Aorta (tissue), 5 donors: ENCODE results near the gene OPRPN. TPM values are rescaled to one million over a fixed set of nuclear protein-coding genes. Genes with fewer than 3 reads are reported as not detected.

Experiments
- ATAC-seq: fragments of 200-7000 bp; cut with Tn5 transposase; one replicate; pipeline ENCODE4 v1.9.1; 2022; ENCODE audit warnings: moderate library complexity; ENCODE audit not compliant: low FRiP score
- DNase-seq, 2 donors: peaks; one replicate each; pipeline ENCODE4 v3.0.0-alpha.2; 2020
- H3K27ac ChIP-seq, 2 donors: one replicate each; pipeline ENCODE4 v1.5.1; 2013; ENCODE audit warnings: low read length in 2 of 2, mild to moderate bottlenecking in 2 of 2, moderate library complexity in 2 of 2, control low read depth in 1 of 2, inconsistent platforms in 1 of 2, low read depth in 1 of 2
- H3K27me3 ChIP-seq, 2 donors: one replicate each; pipeline ENCODE4 v1.6.1; 2013; ENCODE audit warnings: control low read depth in 1 of 2, low read length in 1 of 2, mild to moderate bottlenecking in 1 of 2, moderate library complexity in 1 of 2; ENCODE audit not compliant: insufficient read depth in 2 of 2, control insufficient read depth in 1 of 2
- H3K36me3 ChIP-seq, 2 donors: one replicate each; pipeline ENCODE4 v1.6.1; 2013; ENCODE audit warnings: control low read depth in 1 of 2, low read length in 1 of 2, mild to moderate bottlenecking in 1 of 2; ENCODE audit not compliant: insufficient read depth in 2 of 2, control insufficient read depth in 1 of 2
- H3K4me1 ChIP-seq, 2 donors: one replicate each; pipeline ENCODE4 v1.6.1; 2013; ENCODE audit warnings: low read length in 2 of 2, control low read depth in 1 of 2, mild to moderate bottlenecking in 1 of 2, moderate library complexity in 1 of 2; ENCODE audit not compliant: insufficient read depth in 2 of 2, control insufficient read depth in 1 of 2
- H3K4me3 ChIP-seq, 2 donors: one replicate each; pipeline ENCODE4 v1.5.1; 2013; ENCODE audit warnings: low read length in 2 of 2, control low read depth in 1 of 2, mild to moderate bottlenecking in 1 of 2
- H3K9me3 ChIP-seq: one replicate; pipeline ENCODE4 v1.6.1; 2013; ENCODE audit warnings: mild to moderate bottlenecking, low read length; ENCODE audit not compliant: control insufficient read depth
- WGBS, 2 donors: extraction: QIAGEN DNeasy Blood & Tissue Kit; methylation state at CpG; one replicate each; pipeline ENCODE4 v1.1.7; 2013; 5-methylcytosine and 5-hydroxymethylcytosine counted together
- intact Hi-C, 2 donors: fragments of 100-400 bp; cut with DNase I; formaldehyde crosslinking; loops; one replicate each; pipeline versions ENCODE4 v1.14.2 to v1.15.0; 2022
- polyA plus RNA-seq, 2 donors: library from polyadenylated mRNA; stranded (reverse); fragments of 200-250 nt; gene quantifications; one replicate each; pipeline ENCODE4 v1.2.3, GENCODE V29; 2013
- total RNA-seq, 2 donors: library from RNA; stranded (reverse); fragmentation: NEBNext Ultra II Directional; extraction: Animal tissue kit (Norgen Biotek cat#: 25700); gene quantifications; one replicate each; pipeline ENCODE4 v1.2.1, GENCODE V29; 2021
- donor health status: healthy with polysubstance abuse.
- donor health status: Bipolar disorder and iron deficiency.
- donor health status: DM: no; HTN: no; CAD: no.
- donor health status: DM: no; HTN: no; CAD: no.
- donor health status: DM: yes; HTN: yes; CAD: no.

OPRPN gene
- total and polyA plus RNA-seq, 4 donors: not detected

- intact Hi-C loops: no loop called here
- ATAC-seq: no peak
Observed at GRCh38 chr4:70442474-70442873, 44.7 kb downstream of the OPRPN start.

GRCh38 chr4:70443329-70443728 lies 45.6 kb downstream of the OPRPN start:
- intact Hi-C loops: no loop called here
- 44 to 50% methylated on average over 5 of the region's 5 CpGs for WGBS, 2 donors
- Histone ChIP-seq H3K9me3 (no peaks in the 10 kb centered on the region), H3K27me3 (no peaks in the 10 kb centered on the region), H3K27ac (no peak overlapping the region), H3K36me3 (no peaks in the 10 kb centered on the region), H3K4me3 (no peak overlapping the region), H3K4me1 (no peaks in the 10 kb centered on the region)
- ATAC-seq: no peak
- no peak for DNase-seq

More at GRCh38 chr4:70442474-70442873, 44.7 kb downstream of the OPRPN start:
- no peak overlapping the region for H3K27ac ChIP-seq
- H3K9me3 ChIP-seq: no peaks in the 10 kb centered on the region
- H3K27me3 ChIP-seq: no peaks in the 10 kb centered on the region
- no peak overlapping the region for H3K4me3 ChIP-seq
- no peaks in the 10 kb centered on the region for H3K4me1 ChIP-seq
- no peak for DNase-seq
- no peaks in the 10 kb centered on the region for H3K36me3 ChIP-seq

- Histone ChIP-seq H3K27me3 (no peaks in the 10 kb centered on the region), H3K27ac (no peak overlapping the region), H3K4me3 (no peak overlapping the region), H3K36me3 (no peaks in the 10 kb centered on the region), H3K9me3 (peaks cover 2% of the 10 kb centered on the region), H3K4me1 (no peaks in the 10 kb centered on the region)
- DNase-seq (no peak), ATAC-seq (no peak)
- intact Hi-C loops: no loop called here
- WGBS, 2 donors: 87 to 90% methylated on average over 3 of the region's 3 CpGs
Observed at GRCh38 chr4:70449220-70449619, 51.5 kb downstream of the OPRPN start.

GRCh38 chr4:70452946-70453345 lies 55.2 kb downstream of the OPRPN start:
- H3K27ac ChIP-seq: no peak overlapping the region
- no peak for ATAC-seq

More at GRCh38 chr4:70452946-70453345, 55.2 kb downstream of the OPRPN start:
- intact Hi-C loops: no loop called here
- Histone ChIP-seq H3K27me3 (no peaks in the 10 kb centered on the region), H3K4me1 (no peaks in the 10 kb centered on the region), H3K4me3 (no peak overlapping the region), H3K9me3 (peaks cover 2% of the 10 kb centered on the region), H3K36me3 (no peaks in the 10 kb centered on the region)
- DNase-seq: no peak
- WGBS, 2 donors: 31 to 41% methylated on average over 1 of the region's 1 CpG

Other genes starting within 250 kb of the OPRPN start
- gene PRR27, start 243.7 kb upstream of the OPRPN start, total RNA-seq: not detected
- not detected for gene PRR27, start 243.7 kb upstream of the OPRPN start, polyA plus RNA-seq
- not detected for gene ODAM, start 202.2 kb upstream of the OPRPN start, total RNA-seq
- gene ODAM, start 202.2 kb upstream of the OPRPN start, polyA plus RNA-seq: not detected
- not detected for gene FDCSP, start 171.8 kb upstream of the OPRPN start, total RNA-seq
- gene FDCSP, start 171.8 kb upstream of the OPRPN start, polyA plus RNA-seq: not detected
- not detected for gene CSN3, start 155.3 kb upstream of the OPRPN start, total RNA-seq
- gene CSN3, start 155.3 kb upstream of the OPRPN start, polyA plus RNA-seq: not detected
- not detected for gene CABS1, start 63.0 kb upstream of the OPRPN start, total RNA-seq
- gene CABS1, start 63.0 kb upstream of the OPRPN start, polyA plus RNA-seq: under 1 TPM in 1 of 2 donors, not detected in 1; 0.05 TPM
- not detected for gene SMR3A, start 37.2 kb upstream of the OPRPN start, total RNA-seq
- not detected for gene SMR3A, start 37.2 kb upstream of the OPRPN start, polyA plus RNA-seq
- gene SMR3B, start 14.8 kb upstream of the OPRPN start, total RNA-seq: not detected
- not detected for gene SMR3B, start 14.8 kb upstream of the OPRPN start, polyA plus RNA-seq
- gene MUC7, start 74.3 kb downstream of the OPRPN start, total RNA-seq: not detected
- not detected for gene MUC7, start 74.3 kb downstream of the OPRPN start, polyA plus RNA-seq
- not detected for gene AMTN, start 120.6 kb downstream of the OPRPN start, total RNA-seq
- not detected for gene AMTN, start 120.6 kb downstream of the OPRPN start, polyA plus RNA-seq
- not detected for gene AMBN, start 194.3 kb downstream of the OPRPN start, total RNA-seq
- not detected for gene AMBN, start 194.3 kb downstream of the OPRPN start, polyA plus RNA-seq
- under 1 TPM in 1 of 2 donors, not detected in 1; 0.19 TPM for gene ENAM, start 230.8 kb downstream of the OPRPN start, total RNA-seq
- gene ENAM, start 230.8 kb downstream of the OPRPN start, polyA plus RNA-seq: not detected